Measurements from ENCODE around the gene MIX23. TPM values are rescaled to one million over a fixed set of nuclear protein-coding genes. Genes with fewer than 3 reads are reported as not detected.

MIX23 gene
- polyA plus RNA-seq, 1 of the 3 experiments (the other 2 are of a cell fraction): 11.2 TPM

DNA sequence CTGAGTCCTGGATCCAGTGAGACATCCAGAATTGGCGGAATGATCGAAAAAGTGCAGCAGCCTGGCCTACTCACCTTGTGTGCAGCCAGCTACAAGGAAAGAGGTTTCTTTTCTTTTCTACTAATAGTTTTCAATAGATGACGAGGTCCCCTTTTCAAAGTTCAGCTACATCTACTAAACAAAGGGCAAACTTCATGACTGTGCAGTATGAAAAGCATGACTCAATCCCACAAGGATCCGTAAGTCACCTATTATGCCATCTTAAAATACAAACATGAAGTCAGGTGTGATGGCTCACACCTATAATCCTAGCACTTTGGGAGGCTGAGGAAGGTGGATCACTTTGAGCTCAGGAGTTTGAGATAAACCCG is 16.7 kb downstream of the MIX23 start:
- no peaks in the 10 kb centered on the region for H3K79me2 ChIP-seq (ENCODE audit: insufficient read depth)
- H4K20me1 ChIP-seq (ENCODE audit: insufficient read depth): no peaks in the 10 kb centered on the region
- H2AFZ ChIP-seq (ENCODE audit: low read depth): no peak overlapping the region
- peaks cover 42 to 67% of the 10 kb centered on the region in 2 experiments for H3K36me3 ChIP-seq (replicated peaks in 1 of 2; ENCODE audit: control insufficient read depth in 1 of 2, insufficient read depth in 2 of 2, low read length in 1 of 2)
- no peak overlapping the region for H3K9ac ChIP-seq
- H3K27me3 ChIP-seq (ENCODE audit: insufficient read depth): no peaks in the 10 kb centered on the region
- ChIA-PET CTCF (no interaction called here), POLR2A (no interaction called here)
- no peak overlapping the region for H3K4me2 ChIP-seq
- H3K4me3 ChIP-seq (ENCODE audit: low read depth in 2 of 2, low read length in 1 of 2): no peak overlapping the region
- no peak overlapping the region for H3K27ac ChIP-seq (ENCODE audit: low read depth in 2 of 2, low read length in 1 of 2)
- H3F3A ChIP-seq (replicated peaks; ENCODE audit: insufficient read depth): peaks cover 7% of the 10 kb centered on the region
- H3K9me2 ChIP-seq: no peaks in the 10 kb centered on the region
- H3K4me1 ChIP-seq (ENCODE audit: control insufficient read depth in 1 of 2, insufficient read depth in 2 of 2, low read depth in 1 of 2, low read length in 1 of 2): no peaks in the 10 kb centered on the region
- TF ChIP-seq MAX (IDR thresholded peaks at IDR 0.05; ENCODE audit: low read depth) (no peak), TAF1 (IDR thresholded peaks at IDR 0.05; ENCODE audit: borderline replicate concordance, low read depth, low read length) (no peak), TCF12 (IDR thresholded peaks at IDR 0.05) (no peak), CHD2 (IDR thresholded peaks at IDR 0.05; ENCODE audit: low read length, partially characterized antibody) (no peak), PBX3 (IDR thresholded peaks at IDR 0.05) (no peak), REST (IDR thresholded peaks at IDR 0.05; ENCODE audit: low read depth, low read length) (no peak), RAD21 (IDR thresholded peaks at IDR 0.05; ENCODE audit: low read length) (no peak), FOXJ3 (CRISPR knock-in tag; IDR thresholded peaks at IDR 0.05) (no peak), ZBTB33 (IDR thresholded peaks at IDR 0.05; ENCODE audit: borderline replicate concordance, low read depth) (no peak), SIN3A (IDR thresholded peaks at IDR 0.05; ENCODE audit: borderline replicate concordance, low read depth, low read length) (no peak), TEAD4 (IDR thresholded peaks at IDR 0.05; ENCODE audit: borderline replicate concordance, insufficient read depth) (no peak), FOXM1 (IDR thresholded peaks at IDR 0.05; ENCODE audit: low read depth) (no peak), CTCF (IDR thresholded peaks at IDR 0.05) (no peak), YY1 (IDR thresholded peaks at IDR 0.05; ENCODE audit: low read depth) (no peak), USF1 (IDR thresholded peaks at IDR 0.05; ENCODE audit: borderline replicate concordance, low read depth) (no peak), RCOR1 (IDR thresholded peaks at IDR 0.05; ENCODE audit: low read length) (no peak), GATA2 (CRISPR knock-in tag; IDR thresholded peaks at IDR 0.05) (no peak)
- TF ChIP-seq, protein P1, sequence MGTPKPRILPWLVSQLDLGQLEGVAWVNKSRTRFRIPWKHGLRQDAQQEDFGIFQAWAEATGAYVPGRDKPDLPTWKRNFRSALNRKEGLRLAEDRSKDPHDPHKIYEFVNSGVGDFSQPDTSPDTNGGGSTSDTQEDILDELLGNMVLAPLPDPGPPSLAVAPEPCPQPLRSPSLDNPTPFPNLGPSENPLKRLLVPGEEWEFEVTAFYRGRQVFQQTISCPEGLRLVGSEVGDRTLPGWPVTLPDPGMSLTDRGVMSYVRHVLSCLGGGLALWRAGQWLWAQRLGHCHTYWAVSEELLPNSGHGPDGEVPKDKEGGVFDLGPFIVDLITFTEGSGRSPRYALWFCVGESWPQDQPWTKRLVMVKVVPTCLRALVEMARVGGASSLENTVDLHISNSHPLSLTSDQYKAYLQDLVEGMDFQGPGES (IDR thresholded peaks at IDR 0.05; ENCODE audit: low read depth, low read length): no peak
- WGBS (ENCODE audit: low lambda C conversion rate): 90% methylated on average over 5 of the region's 5 CpGs
- DNase-seq: no peak
- H3K9me3 ChIP-seq: no peaks in the 10 kb centered on the region

Measured in SK-N-SH (cell line).